GM11168 (cell line): ENCODE measurements around the gene COL28A1.

Experiments used
- in situ Hi-C: fragments of 300-500 bp; cut with MboI; formaldehyde crosslinking; loops from one replicate; pipeline ENCODE4 v1.12.0; 2022; ENCODE audit warnings: low sequenced_read_pairs; ENCODE audit not compliant: unreplicated experiment

Gene COL28A1

DNA sequence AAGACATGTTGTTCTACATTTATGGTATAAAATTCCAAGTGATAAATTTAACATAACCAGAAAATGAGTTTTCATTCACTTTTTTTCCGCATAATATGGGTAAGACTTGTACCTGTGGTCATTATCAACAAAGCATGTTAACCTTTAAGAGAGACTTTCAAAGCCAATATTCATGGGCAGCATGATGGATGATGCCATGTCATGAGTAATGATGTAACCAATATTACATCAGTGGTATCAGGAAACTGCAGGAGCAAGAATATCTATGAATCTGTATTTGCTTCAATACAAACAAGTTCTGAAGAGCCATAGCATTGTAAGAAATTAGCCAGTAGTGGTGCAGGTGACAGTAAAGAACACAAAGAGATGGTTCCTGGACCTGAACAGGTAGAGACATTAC lies 226.5 kb downstream of the COL28A1 start:
- in situ Hi-C loops = loop anchor here (25.0 kb wide), 1 partner anchor 347 kb away; no protein-coding TSS in a partner anchor
